Measurements from ENCODE around the gene TMEM9.

DNA sequence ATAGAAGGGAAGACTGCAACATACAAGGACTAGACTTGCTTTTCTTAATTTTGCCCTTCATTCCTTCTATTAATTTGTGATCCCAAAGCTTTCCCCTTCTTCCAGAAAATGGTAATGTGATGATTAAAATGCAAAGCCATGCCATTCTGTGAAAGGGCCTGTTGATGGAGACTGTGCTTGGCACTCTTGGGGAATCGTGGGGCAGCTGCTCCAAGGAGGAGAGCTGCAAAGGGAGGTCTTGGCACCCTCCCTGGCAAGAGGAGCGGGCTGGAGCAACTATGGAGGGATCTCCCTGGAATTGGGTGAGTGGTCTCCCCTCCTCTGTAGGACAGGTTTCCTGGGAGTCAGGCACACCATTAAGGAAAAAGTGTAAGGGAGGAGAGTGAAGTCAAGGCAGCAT, 58.7 kb downstream of the TMEM9 start:
- TF ChIP-seq, protein P1, sequence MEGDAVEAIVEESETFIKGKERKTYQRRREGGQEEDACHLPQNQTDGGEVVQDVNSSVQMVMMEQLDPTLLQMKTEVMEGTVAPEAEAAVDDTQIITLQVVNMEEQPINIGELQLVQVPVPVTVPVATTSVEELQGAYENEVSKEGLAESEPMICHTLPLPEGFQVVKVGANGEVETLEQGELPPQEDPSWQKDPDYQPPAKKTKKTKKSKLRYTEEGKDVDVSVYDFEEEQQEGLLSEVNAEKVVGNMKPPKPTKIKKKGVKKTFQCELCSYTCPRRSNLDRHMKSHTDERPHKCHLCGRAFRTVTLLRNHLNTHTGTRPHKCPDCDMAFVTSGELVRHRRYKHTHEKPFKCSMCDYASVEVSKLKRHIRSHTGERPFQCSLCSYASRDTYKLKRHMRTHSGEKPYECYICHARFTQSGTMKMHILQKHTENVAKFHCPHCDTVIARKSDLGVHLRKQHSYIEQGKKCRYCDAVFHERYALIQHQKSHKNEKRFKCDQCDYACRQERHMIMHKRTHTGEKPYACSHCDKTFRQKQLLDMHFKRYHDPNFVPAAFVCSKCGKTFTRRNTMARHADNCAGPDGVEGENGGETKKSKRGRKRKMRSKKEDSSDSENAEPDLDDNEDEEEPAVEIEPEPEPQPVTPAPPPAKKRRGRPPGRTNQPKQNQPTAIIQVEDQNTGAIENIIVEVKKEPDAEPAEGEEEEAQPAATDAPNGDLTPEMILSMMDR (IDR thresholded peaks at IDR 0.05) = no peak
- TF ChIP-seq POLR2AphosphoS5 (IDR thresholded peaks at IDR 0.05; ENCODE audit: low read depth, low read length) = no peak
- TF ChIP-seq TCF7L2 (IDR thresholded peaks at IDR 0.05; ENCODE audit: low read depth, low read length) = no peak
- TF ChIP-seq, protein P2, sequence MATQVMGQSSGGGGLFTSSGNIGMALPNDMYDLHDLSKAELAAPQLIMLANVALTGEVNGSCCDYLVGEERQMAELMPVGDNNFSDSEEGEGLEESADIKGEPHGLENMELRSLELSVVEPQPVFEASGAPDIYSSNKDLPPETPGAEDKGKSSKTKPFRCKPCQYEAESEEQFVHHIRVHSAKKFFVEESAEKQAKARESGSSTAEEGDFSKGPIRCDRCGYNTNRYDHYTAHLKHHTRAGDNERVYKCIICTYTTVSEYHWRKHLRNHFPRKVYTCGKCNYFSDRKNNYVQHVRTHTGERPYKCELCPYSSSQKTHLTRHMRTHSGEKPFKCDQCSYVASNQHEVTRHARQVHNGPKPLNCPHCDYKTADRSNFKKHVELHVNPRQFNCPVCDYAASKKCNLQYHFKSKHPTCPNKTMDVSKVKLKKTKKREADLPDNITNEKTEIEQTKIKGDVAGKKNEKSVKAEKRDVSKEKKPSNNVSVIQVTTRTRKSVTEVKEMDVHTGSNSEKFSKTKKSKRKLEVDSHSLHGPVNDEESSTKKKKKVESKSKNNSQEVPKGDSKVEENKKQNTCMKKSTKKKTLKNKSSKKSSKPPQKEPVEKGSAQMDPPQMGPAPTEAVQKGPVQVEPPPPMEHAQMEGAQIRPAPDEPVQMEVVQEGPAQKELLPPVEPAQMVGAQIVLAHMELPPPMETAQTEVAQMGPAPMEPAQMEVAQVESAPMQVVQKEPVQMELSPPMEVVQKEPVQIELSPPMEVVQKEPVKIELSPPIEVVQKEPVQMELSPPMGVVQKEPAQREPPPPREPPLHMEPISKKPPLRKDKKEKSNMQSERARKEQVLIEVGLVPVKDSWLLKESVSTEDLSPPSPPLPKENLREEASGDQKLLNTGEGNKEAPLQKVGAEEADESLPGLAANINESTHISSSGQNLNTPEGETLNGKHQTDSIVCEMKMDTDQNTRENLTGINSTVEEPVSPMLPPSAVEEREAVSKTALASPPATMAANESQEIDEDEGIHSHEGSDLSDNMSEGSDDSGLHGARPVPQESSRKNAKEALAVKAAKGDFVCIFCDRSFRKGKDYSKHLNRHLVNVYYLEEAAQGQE (IDR thresholded peaks at IDR 0.05; ENCODE audit: insufficient read depth in 1 of 2, low read depth in 2 of 2, low read length in 1 of 2) = no peak
